HG03025 (cell line): ENCODE data around the gene MAML2.
A peak's percentile ranks its signal among the peaks of the same experiment; 100 is the strongest.

Experiments used
- ATAC-seq: cut with Tn5 transposase; IDR thresholded peaks from one replicate; pipeline ENCODE4 v1.9.1; 2021; ENCODE audit warnings: mild to moderate bottlenecking, moderate library complexity; ENCODE audit not compliant: unreplicated experiment, low FRiP score

The MAML2 gene

GRCh38 chr11:96167787-96168186, 175.2 kb downstream of the MAML2 start:
- ATAC-seq: no peak

GRCh38 chr11:96167203-96167758, 175.7 kb downstream of the MAML2 start:
- ATAC-seq: no peak

GRCh38 chr11:96162816-96163499, 180.0 kb downstream of the MAML2 start:
- no peak for ATAC-seq

GRCh38 chr11:96161307-96162089, 181.5 kb downstream of the MAML2 start:
- no peak for ATAC-seq

- ATAC-seq: no peak
These were observed 182.2 kb downstream of the MAML2 start for GRCh38 chr11:96160732-96161306.

- no peak for ATAC-seq
These were observed 183.0 kb downstream of the MAML2 start for GRCh38 chr11:96159968-96160367.

- no peak for ATAC-seq
These were observed 184.9 kb downstream of the MAML2 start for GRCh38 chr11:96158126-96158525.

- ATAC-seq: no peak
These were observed 185.5 kb downstream of the MAML2 start for GRCh38 chr11:96157517-96157873.

- no peak for ATAC-seq
These were observed 186.6 kb downstream of the MAML2 start for GRCh38 chr11:96156379-96156722.

GRCh38 chr11:96155627-96156378, 187.2 kb downstream of the MAML2 start:
- ATAC-seq: peak; percentile 46

- ATAC-seq: no peak
These were observed 188.0 kb downstream of the MAML2 start for GRCh38 chr11:96154802-96155520.

GRCh38 chr11:96152623-96153022, 190.4 kb downstream of the MAML2 start:
- no peak for ATAC-seq

GRCh38 chr11:96151501-96151900, 191.5 kb downstream of the MAML2 start:
- ATAC-seq: no peak

GRCh38 chr11:96150609-96151008, 192.4 kb downstream of the MAML2 start:
- ATAC-seq: no peak

- ATAC-seq: no peak
These were observed 193.0 kb downstream of the MAML2 start for GRCh38 chr11:96149743-96150555.

- no peak for ATAC-seq
These were observed 195.0 kb downstream of the MAML2 start for GRCh38 chr11:96147906-96148486.

- no peak for ATAC-seq
These were observed 195.8 kb downstream of the MAML2 start for GRCh38 chr11:96147186-96147585.

GRCh38 chr11:96146765-96147164, 196.2 kb downstream of the MAML2 start:
- ATAC-seq: no peak

- no peak for ATAC-seq
These were observed 197.8 kb downstream of the MAML2 start for GRCh38 chr11:96145163-96145585.
